Hindlimb muscle (tissue), 1 donor: ENCODE measurements around the gene EIF4G3. TPM values are rescaled to one million over a fixed set of nuclear protein-coding genes. Genes with fewer than 3 reads are reported as not detected.
"Not testable (repeated sequence)": the region's sequence is repeated elsewhere in the genome, so short reads cannot be mapped to it uniquely, and the experiment has no call there.

Source experiments
- DNase-seq: peaks from one replicate; pipeline ENCODE4 v3.0.0-alpha.2; 2013
- polyA plus RNA-seq: library from polyadenylated mRNA; unstranded; fragments of 120-200 nt; gene quantifications from one replicate; pipeline ENCODE4 v1.2.1, GENCODE V29; 2013; ENCODE audit not compliant: insufficient read length

EIF4G3 gene
- polyA plus RNA-seq, 1 donor: 33.8 TPM

- no peak for DNase-seq
These were observed 364.8 kb downstream of the EIF4G3 start for GRCh38 chr1:20811916-20812315.

DNA sequence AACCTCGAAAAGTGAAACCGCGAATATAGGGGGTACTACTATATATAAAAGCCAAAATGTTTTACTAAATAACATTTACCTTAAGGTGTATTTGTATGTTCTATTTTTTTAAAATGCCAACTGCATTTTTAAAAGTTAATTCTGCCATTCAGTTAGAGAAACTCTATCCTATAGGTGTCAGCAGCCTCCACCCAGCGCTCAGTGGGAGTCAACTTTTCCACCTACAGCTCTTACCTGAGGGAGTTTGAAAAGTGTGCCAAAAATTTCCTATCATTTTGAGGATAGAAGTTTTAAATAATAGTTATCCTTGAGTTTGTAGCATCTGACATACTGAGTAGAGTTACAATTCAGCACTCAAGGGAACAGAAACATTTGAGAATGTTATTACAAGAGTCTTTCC lies 383.5 kb downstream of the EIF4G3 start:
- DNase-seq: no peak

DNA sequence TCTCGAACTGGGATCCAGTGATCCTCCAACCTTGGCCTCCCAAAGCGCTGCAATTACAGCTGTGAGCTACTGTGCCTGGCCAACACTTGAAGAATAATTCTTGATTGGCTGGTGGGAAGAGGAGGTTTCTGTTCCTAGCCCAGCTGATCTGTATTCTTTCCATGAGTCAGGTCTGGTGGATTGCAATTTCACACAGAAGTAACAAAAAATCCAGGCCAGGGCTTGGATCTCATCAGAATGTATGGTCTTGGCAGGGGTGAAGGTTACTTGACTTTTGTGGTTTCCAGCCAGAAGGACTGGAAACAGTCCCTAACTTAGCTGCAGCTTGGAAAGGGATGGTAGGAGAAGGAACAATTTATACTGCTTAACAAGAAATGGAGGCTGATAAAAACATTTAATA lies 384.5 kb downstream of the EIF4G3 start:
- DNase-seq: peak; percentile 91

- no peak for DNase-seq
These were observed 385.9 kb downstream of the EIF4G3 start for GRCh38 chr1:20790785-20791184.

DNA sequence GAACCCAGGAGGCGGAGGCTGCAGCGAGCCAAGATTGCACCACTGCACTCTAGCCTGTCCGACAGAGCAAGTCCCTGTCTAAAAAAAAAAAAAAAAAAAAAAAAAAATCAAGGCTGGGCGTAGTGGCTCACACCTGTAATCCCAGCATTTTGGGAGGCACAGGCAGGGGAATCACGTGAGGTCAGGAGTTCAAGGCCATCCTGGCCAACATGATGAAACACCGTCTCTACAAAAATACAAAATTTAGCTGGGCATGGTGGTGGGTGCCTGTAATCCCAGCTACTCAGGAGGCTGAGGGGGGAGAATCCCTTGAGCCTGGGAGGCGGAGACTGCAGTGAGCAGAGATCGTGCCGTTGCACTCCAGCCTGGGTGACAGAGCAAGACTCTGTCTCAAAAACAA lies 387.1 kb downstream of the EIF4G3 start:
- not testable (repeated sequence) for DNase-seq

- DNase-seq: peak; percentile 20
These were observed 388.6 kb downstream of the EIF4G3 start for GRCh38 chr1:20787840-20788795.

DNA sequence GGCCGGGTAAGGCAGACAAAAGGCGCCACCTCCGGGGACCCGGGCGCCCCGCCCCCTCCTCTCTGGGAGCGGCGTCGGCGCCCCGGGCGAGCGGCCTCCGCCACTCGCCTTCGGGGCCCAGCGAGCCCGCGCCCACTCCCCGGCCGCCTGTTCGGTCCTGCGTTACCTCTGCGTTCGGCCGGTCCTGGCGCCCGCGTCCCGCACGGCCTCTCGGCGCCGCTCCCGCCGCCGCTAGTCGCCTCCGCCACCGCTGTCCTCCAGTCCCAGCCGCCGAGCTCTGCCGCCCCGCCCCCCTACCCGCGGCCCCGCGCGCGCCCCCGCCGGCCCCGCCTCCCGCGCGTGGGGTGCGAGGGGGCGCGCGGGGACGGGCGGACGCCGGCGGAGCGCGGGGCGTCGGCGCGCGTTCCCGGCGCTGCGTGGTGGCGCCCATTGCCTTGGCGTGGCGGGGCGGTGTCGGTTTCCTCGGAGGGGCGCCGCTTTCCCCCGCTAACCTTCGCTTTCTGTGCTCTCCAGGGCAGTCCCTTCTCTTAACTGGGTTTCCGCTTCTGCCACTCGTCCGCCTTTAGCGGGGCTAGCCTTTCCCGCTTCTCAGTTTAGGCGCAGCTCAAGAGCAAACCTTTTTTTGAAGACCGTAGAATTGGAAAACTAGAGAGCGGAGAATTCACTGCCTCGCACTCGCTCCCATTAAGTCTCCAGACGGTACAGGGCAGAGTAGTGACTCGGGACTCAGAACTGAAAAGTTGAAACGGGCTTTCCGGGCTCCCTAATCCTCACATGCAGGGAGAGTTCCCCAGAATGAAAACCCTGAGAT lies 389.5 kb downstream of the EIF4G3 start, which contains the start of gene HP1BP3:
Gene HP1BP3 (minus strand): TSS at position 279 of the 811 bp plus-strand sequence. CDS start 6,867 bp downstream, outside the sequence.
- DNase-seq: peak; percentile 88

- DNase-seq: peak; percentile 97
These were observed 390.3 kb downstream of the EIF4G3 start for GRCh38 chr1:20786253-20787028.

DNA sequence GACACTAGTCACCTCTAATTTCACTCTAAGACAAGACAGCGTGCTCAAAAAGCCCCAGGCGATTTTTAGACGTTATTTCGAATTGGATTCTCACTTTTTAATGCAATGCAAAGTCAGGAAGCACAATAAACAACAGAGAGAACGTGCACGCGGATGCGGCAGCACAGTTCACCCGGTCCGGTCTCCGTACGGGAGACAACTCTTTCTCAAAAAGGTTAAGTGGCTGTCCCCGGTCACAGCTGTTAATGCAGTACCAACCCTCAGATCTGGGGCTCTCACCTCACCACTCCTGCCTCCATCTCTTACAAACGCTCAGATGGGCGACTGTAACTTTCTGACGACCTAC lies 390.8 kb downstream of the EIF4G3 start:
- peak; percentile 3 for DNase-seq

DNA sequence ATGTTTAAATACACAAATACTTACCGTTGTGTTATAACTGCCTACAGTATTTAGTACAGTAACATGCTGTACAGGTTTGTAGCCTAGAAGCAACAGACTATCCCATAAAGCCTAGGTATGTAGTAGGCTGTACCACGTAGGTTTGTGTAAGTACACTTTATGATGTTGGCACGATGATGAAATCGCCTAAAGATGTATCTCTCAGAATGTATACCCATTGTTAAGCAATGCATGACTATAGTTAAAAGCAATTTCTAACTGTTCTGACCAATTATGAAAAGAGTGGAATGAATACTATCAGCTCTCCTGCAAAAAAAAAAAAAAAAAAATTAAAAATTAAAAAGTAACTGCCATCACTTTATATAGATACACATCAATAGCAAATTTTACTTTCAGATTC lies 401.0 kb downstream of the EIF4G3 start:
- no peak for DNase-seq

- DNase-seq: no peak
These were observed 404.9 kb downstream of the EIF4G3 start for GRCh38 chr1:20771780-20772179.

DNA sequence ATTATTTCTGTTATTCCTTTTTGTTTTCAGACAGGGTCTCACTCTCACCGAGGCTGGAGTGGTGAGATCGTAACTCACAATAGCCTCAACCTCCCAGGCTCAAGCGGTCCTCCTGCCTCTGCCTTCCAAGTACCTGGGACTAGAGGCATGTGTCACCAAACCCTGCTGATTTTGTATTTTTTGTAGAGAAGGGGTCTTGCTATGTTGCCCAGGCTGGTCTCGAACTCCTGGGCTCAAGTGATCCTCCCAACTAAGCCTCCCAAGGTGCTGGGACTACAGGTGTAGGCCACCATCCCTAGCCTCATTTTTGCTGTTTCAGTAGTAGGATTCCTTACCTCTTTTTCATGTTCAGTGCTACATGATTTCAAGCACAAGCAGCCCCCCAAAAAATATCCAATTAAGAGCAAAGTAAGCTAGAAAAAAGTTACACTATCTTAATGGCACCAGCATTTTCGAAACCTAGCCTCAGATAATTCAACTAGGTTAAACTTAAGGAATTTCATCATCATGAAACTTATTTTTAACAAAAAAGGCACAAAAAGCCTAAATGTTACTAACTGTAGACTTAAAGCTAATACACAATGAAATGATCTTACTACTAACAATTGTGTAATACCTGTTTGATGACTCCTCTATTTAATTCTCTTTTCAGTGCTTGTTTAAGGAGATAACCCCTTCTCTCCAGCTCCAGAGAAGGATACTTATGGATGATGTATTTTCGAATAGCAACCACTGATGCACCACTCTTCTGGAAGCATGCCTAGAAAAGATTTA lies 406.2 kb downstream of the EIF4G3 start:
- no peak for DNase-seq

GRCh38 chr1:20767271-20767670 lies 409.4 kb downstream of the EIF4G3 start:
- no peak for DNase-seq

- no peak for DNase-seq
These were observed 413.3 kb downstream of the EIF4G3 start for GRCh38 chr1:20763417-20763816.

- no peak for DNase-seq
These were observed 416.4 kb downstream of the EIF4G3 start for GRCh38 chr1:20760322-20760721.

Other genes with a start within 250 kb of the EIF4G3 start
- 33.2 TPM for gene ECE1, start 113.6 kb upstream of the EIF4G3 start, polyA plus RNA-seq